Naive thymus-derived CD8-positive, alpha-beta T cell (primary cell): ENCODE measurements around the gene PRKG1. TPM values are rescaled to one million over a fixed set of nuclear protein-coding genes. Genes with fewer than 3 reads are reported as not detected.
"Not testable (repeated sequence)": the region's sequence is repeated elsewhere in the genome, so short reads cannot be mapped to it uniquely, and the experiment has no call there.

ENCODE experiments used
- ATAC-seq, 2 donors: fragments of 150-1000 bp; cut with Tn5 transposase in 1 of 2; sonication (Bioruptor Pico), chemical (Tn5 transposase) in 1 of 2; 1 replicate in 1 of 2; 2 replicates in 1 of 2; pipeline ENCODE4 v1.10.0; 2021; ENCODE audit warnings: mild to moderate bottlenecking in 2 of 2, moderate library complexity in 2 of 2
- POLR2A ChIA-PET: fragments of 350-600 bp; sonication (Branson Sonifier 250); formaldehyde crosslinking; loops from one replicate; lab custom pipeline; 2021; ENCODE audit warnings: antibody characterized with exemption; lab: Charles Lee
- DNase-seq, 10 donors: peaks; one replicate each; pipeline versions ENCODE4 v3.0.0 to v3.0.0-alpha.2; 2020 to 2022
- H3K27ac Mint-ChIP-seq, 10 donors: one replicate each; pipeline ENCODE4 v1.8.0; 2020 to 2022; ENCODE audit warnings: mild to moderate bottlenecking in 10 of 10, mixed read lengths in 10 of 10, moderate library complexity in 4 of 10, inconsistent platforms in 1 of 10
- H3K27me3 Mint-ChIP-seq, 5 donors: one replicate each; pipeline ENCODE4 v1.8.0; 2021 to 2022; ENCODE audit warnings: mixed read lengths in 5 of 5
- H3K36me3 Mint-ChIP-seq, 3 donors: one replicate each; pipeline ENCODE4 v1.8.0; 2020 to 2022; ENCODE audit warnings: mixed read lengths in 3 of 3, mild to moderate bottlenecking in 2 of 3, inconsistent platforms in 1 of 3
- H3K4me1 Mint-ChIP-seq, 4 donors: one replicate each; pipeline ENCODE4 v1.8.0; 2021 to 2022; ENCODE audit warnings: mixed read lengths in 4 of 4
- H3K4me3 Mint-ChIP-seq, 10 donors: one replicate each; pipeline ENCODE4 v1.8.0; 2020 to 2022; ENCODE audit warnings: mild to moderate bottlenecking in 10 of 10, mixed read lengths in 10 of 10, moderate library complexity in 6 of 10, inconsistent platforms in 1 of 10
- H3K9me3 Mint-ChIP-seq, 9 donors: one replicate each; pipeline ENCODE4 v1.8.0; 2020 to 2022; ENCODE audit warnings: mixed read lengths in 9 of 9, mild to moderate bottlenecking in 3 of 9, inconsistent platforms in 1 of 9, moderate library complexity in 1 of 9
- polyA plus RNA-seq, 3 donors: library from polyadenylated mRNA; unstranded; fragments of 300-500 nt; fragmentation: Illumina TruSeq; gene quantifications; one replicate each; pipeline ENCODE4 v1.2.3, GENCODE V29; 2021
- total RNA-seq, 8 experiments: library from RNA in 2 of 8; stranded (reverse) in 2 of 8; gene quantifications; one replicate each; pipeline ENCODE4 v1.2.3 and lab custom pipeline; 2021 to 2026

PRKG1 gene
- total and polyA plus RNA-seq, 5 experiments from 2014 or later = not detected

DNA sequence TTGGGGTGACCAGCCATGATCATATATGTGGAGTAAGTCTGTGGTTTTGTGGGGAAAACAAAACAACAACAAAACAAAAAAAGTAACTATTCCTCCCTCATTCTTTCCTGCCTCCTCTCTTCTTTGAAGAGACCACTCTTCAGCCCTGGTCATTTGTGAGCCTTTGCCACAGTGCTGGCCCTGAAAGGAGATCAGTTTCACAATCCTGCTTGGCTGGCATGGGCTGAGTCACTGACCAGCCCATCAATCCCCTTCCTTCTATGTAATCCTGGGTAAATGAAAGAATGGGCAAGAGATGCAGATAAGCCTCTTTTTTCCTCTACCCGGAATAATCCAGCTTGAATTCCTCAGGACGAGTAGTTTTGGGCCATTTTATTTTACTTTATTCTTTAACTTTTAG lies 611.5 kb downstream of the PRKG1 start:
- H3K27me3 Mint-ChIP-seq = peaks cover 2 to 19% (median 5%) of the 10 kb centered on the region in 5 donors
- H3K4me3 Mint-ChIP-seq = no peak overlapping the region
- no peaks in the 10 kb centered on the region for H3K4me1 Mint-ChIP-seq
- H3K9me3 Mint-ChIP-seq = peaks cover 0 to 11% (median 2%) of the 10 kb centered on the region in 9 donors
- no peak for ATAC-seq
- H3K27ac Mint-ChIP-seq = no peak overlapping the region
- POLR2A ChIA-PET = no interaction called here
- peaks cover 0 to 2% (median 0%) of the 10 kb centered on the region in 3 donors for H3K36me3 Mint-ChIP-seq
- no peak for DNase-seq

DNA sequence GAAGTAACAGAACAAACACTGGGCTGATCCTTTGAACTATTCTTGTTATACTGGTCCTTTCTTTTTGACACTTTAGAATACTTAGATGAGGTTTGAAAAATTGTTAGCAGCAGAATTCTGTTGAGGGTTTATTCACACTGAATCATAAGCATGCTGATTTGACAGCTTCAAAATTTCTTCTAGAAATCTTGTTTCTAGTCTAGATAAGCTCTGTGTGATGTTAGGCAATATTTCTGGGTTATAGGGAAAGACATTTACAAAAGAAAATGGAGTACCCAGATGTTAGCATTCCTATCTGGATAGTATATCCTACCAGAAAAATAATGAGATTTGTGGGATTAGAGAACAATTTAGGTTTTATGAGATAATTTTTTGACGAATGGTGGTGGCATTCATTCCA lies 613.0 kb downstream of the PRKG1 start:
- ATAC-seq = no peak

DNA sequence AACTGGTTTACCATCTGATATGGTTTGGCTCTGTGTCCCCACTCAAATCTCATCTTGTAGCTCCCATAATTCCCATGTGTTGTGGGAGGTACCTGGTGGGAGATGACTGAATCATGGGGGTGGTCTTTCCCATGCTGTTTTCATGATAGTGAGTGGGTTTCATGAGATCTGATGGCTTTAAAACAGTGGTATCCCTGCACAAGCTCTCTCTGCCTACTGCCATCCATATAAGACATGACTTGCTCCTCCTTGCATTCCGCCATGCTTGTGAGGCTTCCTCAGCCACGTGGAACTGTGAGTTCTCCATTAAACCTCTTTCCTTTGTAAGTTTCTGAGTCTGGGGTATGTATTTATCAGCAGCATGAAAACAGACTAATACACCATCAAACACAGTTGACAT lies 614.5 kb downstream of the PRKG1 start:
- peaks cover 0 to 11% (median 2%) of the 10 kb centered on the region in 9 donors for H3K9me3 Mint-ChIP-seq
- H3K4me1 Mint-ChIP-seq, ATAC-seq, H3K36me3 Mint-ChIP-seq, DNase-seq, H3K27me3 Mint-ChIP-seq, H3K27ac Mint-ChIP-seq, H3K4me3 Mint-ChIP-seq, POLR2A ChIA-PET: not testable (repeated sequence)

More for the DNA sequence above, 613.0 kb downstream of the PRKG1 start:
- Mint-ChIP-seq H3K27me3 (peaks cover 0 to 12% (median 2%) of the 10 kb centered on the region in 5 donors), H3K4me3 (no peak overlapping the region), H3K36me3 (peaks cover 0 to 2% (median 0%) of the 10 kb centered on the region in 3 donors), H3K4me1 (no peaks in the 10 kb centered on the region), H3K9me3 (peaks cover 0 to 11% (median 2%) of the 10 kb centered on the region in 9 donors), H3K27ac (no peak overlapping the region)
- DNase-seq = no peak
- POLR2A ChIA-PET = no interaction called here

DNA sequence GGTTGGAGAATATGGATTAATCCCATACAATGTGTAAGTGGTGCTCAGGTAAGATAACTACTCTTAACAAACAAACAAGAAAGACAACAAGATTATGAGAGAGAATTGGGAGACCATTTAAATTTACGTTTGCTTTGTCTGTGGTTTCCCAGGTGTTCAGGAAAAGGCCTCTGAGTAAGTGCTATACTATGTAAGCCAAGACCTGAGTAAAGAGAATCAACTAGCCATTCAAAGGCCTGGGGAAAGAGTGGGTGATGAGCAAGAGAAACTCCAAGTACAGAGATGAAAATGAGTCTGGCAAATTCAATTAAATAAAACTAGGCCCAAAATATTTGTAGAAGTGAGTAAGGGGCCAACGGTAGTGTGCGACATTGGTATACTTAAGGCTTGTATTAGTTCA lies 615.2 kb downstream of the PRKG1 start:
- POLR2A ChIA-PET = no interaction called here
- ATAC-seq = no peak
- no peak for DNase-seq
- Mint-ChIP-seq H3K9me3 (peaks cover 0 to 11% (median 2%) of the 10 kb centered on the region in 9 donors), H3K4me1 (peaks cover 0 to 5% (median 2%) of the 10 kb centered on the region in 4 donors), H3K4me3 (no peak overlapping the region), H3K36me3 (peaks cover 0 to under 1% (median 0%) of the 10 kb centered on the region in 3 donors), H3K27me3 (peaks cover 0 to 7% (median 2%) of the 10 kb centered on the region in 5 donors), H3K27ac (no peak overlapping the region)

DNA sequence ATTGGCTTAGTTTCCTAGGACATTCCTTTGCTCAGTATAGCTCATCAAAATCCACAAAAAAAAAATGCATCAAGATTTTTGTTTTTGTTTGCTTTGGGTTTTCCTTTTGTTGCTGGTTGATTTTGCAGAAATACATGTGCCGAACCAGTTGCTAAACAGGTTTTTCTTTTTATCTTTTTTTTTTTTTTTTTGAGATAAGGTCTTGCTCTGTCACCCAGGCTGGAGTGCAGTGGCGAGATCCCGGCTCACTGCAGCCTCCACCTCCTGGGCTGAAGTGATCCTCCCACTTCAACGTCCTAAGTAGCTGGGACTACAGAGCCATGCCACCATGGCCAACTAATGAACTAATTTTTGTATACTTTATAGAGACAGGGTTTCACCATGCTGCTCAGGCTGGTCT lies 616.8 kb downstream of the PRKG1 start:
- H3K9me3 Mint-ChIP-seq = peaks cover 0 to 11% (median 2%) of the 10 kb centered on the region in 9 donors
- H3K27me3 Mint-ChIP-seq = peaks cover 0 to 5% (median 1%) of the 10 kb centered on the region in 5 donors
- no peak for ATAC-seq
- H3K4me1 Mint-ChIP-seq = peaks cover under 1 to 20% (median 18%) of the 10 kb centered on the region in 4 donors
- H3K36me3 Mint-ChIP-seq = peaks cover 2 to 11% (median 7%) of the 10 kb centered on the region in 3 donors
- POLR2A ChIA-PET = no interaction called here
- no peak for DNase-seq
- no peak overlapping the region for H3K27ac Mint-ChIP-seq
- H3K4me3 Mint-ChIP-seq = no peak overlapping the region

DNA sequence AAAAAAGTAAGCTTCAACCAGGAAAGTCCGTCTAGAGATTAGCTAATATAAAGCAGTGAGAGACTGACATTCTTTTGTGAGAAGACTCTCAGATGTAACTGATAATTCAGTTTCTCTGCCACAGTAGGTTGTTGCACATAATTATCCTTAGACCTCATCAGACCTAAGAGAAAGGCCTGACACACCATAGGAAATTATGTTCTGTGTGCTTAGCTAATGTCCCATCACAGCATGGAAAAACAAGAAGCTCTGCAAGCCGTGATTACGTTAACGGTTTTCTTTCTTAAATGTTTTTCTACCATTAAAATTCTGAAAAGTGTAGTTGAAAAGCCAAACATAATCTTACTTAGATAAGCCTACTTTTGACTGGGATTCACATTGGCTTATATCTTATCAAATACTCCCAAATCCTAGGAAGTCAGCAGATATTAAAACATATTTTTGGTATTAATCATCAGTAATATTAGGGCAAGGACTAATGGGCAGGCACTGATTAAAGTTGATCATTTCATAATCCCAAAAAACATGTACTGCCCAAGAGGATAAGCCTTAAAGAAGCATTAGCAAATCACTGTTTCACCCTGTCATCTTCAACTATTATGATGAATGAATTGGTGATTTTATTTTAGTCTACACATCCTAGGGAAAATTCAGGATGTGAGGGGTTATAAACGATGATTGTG lies 619.9 kb downstream of the PRKG1 start:
- peaks cover 17 to 31% (median 27%) of the 10 kb centered on the region in 3 donors for H3K36me3 Mint-ChIP-seq
- peaks cover 0 to 7% (median 0%) of the 10 kb centered on the region in 9 donors for H3K9me3 Mint-ChIP-seq
- H3K27ac Mint-ChIP-seq = no peak overlapping the region
- no peak overlapping the region for H3K4me3 Mint-ChIP-seq
- ATAC-seq = no peak
- POLR2A ChIA-PET = no interaction called here
- H3K27me3 Mint-ChIP-seq = no peaks in the 10 kb centered on the region
- no peak for DNase-seq
- H3K4me1 Mint-ChIP-seq = peaks cover 17 to 50% (median 47%) of the 10 kb centered on the region in 4 donors

DNA sequence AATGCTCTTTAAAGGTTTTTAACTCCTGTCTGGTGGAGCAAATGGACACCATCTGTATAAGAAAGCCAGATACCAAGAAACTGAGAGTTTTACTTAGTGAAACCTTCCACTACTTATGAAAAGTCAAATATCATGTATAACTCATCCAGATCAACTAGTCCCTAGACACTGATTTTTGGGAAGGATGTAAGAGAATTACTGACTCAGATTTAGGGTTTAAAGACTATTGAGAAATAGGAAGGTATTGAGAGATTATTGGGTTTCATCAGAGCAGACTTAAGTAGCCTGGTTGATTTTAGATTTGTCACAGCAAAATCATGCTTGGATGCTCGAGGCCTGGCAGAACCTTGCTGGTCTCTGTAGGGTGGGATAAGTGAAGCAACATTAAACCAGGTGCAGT lies 622.0 kb downstream of the PRKG1 start:
- DNase-seq (no peak), ATAC-seq (no peak)
- Mint-ChIP-seq H3K27ac (peak overlapping the region; percentile 5 to 85 (median 44)), H3K4me3 (peak overlapping the region in 9 of 10 donors; percentile 9 to 67 (median 45)), H3K27me3 (peaks cover 0 to 4% (median 0%) of the 10 kb centered on the region in 5 donors), H3K4me1 (peaks cover 19 to 60% (median 52%) of the 10 kb centered on the region in 4 donors), H3K9me3 (no peaks in the 10 kb centered on the region), H3K36me3 (peaks cover 19 to 31% (median 29%) of the 10 kb centered on the region in 3 donors)
- POLR2A ChIA-PET = no interaction called here

DNA sequence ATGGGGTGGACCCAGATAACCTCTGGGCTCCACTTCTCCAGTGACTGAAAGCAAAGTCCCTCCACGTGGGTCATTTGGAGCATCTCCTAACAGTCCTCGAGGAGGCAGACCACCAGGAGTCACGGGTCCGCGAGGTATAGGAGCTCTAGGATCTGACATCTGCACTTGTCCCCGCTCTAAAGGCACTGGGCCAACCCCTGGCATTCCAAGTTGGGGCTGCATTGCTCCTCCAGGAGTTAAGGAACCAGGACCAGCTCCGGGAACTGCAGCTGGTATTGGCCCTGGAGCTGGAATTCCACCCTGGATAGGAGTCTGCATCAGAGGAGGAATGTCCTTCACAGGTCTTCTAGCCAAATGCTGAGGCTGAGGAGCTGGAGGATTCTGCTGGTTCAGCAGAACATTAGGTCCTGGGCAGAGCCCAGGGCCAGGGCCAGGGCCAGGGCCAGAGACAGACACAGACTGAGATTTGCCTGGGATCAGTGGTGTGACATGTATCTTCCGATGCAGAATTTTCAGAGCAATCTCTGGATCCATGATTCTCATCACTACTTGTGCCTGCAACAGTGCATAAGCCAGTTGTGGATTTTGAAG lies 624.3 kb downstream of the PRKG1 start:
- no peaks in the 10 kb centered on the region for H3K9me3 Mint-ChIP-seq
- POLR2A ChIA-PET = interaction anchor here (0.5 to 1.0 kb wide), 3 partner anchors 9 to 1074 kb away, joined by 3 to 7 read pairs (median 3); no protein-coding TSS in a partner anchor
- ATAC-seq (no peak), DNase-seq (peak in 1 of 10 donors; percentile 5)
- peaks cover 19 to 31% (median 29%) of the 10 kb centered on the region in 3 donors for H3K36me3 Mint-ChIP-seq
- peak overlapping the region; percentile 93 to 100 (median 99) for H3K4me3 Mint-ChIP-seq
- H3K27me3 Mint-ChIP-seq = peaks cover 0 to 4% (median 0%) of the 10 kb centered on the region in 5 donors
- peaks cover 19 to 60% (median 52%) of the 10 kb centered on the region in 4 donors for H3K4me1 Mint-ChIP-seq
- peak overlapping the region; percentile 98 to 100 (median 100) for H3K27ac Mint-ChIP-seq

DNA sequence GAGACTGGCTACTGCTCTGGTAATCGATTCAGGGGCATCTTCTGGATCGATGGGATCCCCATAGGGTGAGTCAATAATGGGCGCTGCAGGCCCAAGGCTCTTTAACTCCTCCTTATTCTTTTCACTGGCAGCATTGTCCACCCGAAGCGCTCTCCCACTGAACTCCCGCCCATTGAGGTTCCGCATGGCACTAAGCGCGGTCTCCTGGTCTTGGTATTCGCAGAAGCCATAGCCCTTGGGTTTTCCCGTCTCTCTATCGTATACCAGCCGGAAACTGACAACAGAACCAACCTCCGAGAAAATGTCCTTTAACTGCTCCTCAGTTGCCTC lies 624.8 kb downstream of the PRKG1 start:
- Mint-ChIP-seq H3K9me3 (no peaks in the 10 kb centered on the region), H3K36me3 (peaks cover 19 to 31% (median 29%) of the 10 kb centered on the region in 3 donors), H3K4me3 (peak overlapping the region; percentile 93 to 100 (median 99)), H3K27ac (peak overlapping the region; percentile 98 to 100 (median 100)), H3K27me3 (peaks cover 0 to 4% (median 0%) of the 10 kb centered on the region in 5 donors), H3K4me1 (peaks cover 19 to 58% (median 51%) of the 10 kb centered on the region in 4 donors)
- ATAC-seq (peak; percentile 42 to 53), DNase-seq (no peak)
- POLR2A ChIA-PET = interaction anchor here (0.8 to 1.0 kb wide), 2 partner anchors 9 to 1075 kb away, joined by 3 read pairs; no protein-coding TSS in a partner anchor

DNA sequence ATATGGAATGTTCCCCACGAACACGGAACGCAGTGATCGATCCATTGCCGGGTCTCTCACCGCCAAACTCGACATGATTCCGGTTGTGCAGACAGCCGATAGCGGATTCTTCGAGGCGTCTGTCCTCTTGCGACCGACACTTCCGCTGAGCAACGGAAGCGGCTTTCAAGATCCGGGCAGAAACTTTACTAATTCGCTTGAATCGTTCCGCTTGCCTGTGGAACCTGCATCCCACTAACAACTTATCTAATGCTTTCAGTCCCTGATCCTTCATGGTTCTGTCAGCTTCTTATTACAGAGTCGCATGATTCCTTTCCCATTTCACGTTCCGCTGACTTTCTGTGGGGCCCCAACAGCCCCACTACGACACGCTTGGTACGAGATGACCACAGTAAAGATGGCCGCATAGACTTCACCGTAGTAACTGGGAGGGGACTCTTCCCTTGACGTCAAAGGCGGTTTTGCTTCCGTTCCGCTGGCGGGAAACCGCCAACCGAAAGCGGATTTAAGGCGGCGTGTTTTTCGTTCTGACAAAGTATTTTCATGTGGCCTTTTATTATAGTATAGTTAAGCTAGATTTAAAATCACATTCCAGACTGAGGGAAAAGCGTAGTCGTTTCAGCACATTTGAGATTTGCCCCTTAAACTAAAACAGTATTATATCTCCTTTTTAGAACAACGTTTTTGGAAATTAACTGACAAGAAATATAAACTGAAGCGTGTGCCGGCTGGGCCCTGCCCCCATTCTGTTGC lies 625.4 kb downstream of the PRKG1 start, which contains the start of gene CSTF2T:
Gene CSTF2T, minus strand, starts transcription at position 121 of the 753 bp plus-strand sequence. Its CDS starts 46 bp downstream, at position 75.
- H3K4me1 Mint-ChIP-seq = peaks cover 19 to 54% (median 49%) of the 10 kb centered on the region in 4 donors
- DNase-seq = peak; percentile 74 to 99 (median 92)
- ATAC-seq = peak; percentile 88 to 89
- H3K27ac Mint-ChIP-seq = peak within 1 kb of the TSS; percentile 98 to 100 (median 100)
- POLR2A ChIA-PET = interaction anchor here (0.8 to 1.3 kb wide), 3 partner anchors 8 to 1076 kb away, joined by 3 to 7 read pairs (median 4); partner anchors contain the start of gene SGMS1
- H3K9me3 Mint-ChIP-seq = no peaks in the 10 kb centered on the region
- peak within 1 kb of the TSS; percentile 93 to 100 (median 99) for H3K4me3 Mint-ChIP-seq
- H3K36me3 Mint-ChIP-seq = peaks cover 19 to 29% (median 29%) of the 10 kb centered on the region in 3 donors
- H3K27me3 Mint-ChIP-seq = peaks cover 0 to 4% (median 0%) of the 10 kb centered on the region in 5 donors

DNA sequence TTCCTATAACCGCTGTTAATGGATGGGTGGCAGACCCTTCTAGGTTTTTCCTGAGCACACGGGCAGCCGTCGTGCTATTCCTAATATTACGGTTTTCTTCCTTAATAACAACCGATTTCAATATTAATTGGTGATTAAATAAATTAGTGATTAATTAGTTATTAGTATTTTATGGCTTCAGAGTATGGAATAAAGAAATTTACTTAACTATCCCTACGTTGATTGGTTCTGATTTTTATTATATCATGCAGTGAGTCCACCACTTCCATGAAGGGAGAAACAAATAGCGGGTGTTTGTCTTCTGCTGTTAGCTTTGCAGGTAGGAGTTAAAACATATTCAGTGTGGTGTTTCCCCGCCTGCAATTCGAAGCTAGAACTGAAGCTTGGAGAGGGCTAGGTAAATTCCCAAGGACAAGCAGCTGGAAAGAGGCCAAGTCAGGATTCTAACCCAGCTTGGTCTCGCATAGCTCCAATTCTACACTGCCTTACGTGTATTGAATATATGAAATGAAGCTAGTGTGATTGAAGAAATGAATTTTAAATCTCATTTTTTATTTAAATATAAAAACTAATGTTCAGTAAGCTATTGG lies 626.0 kb downstream of the PRKG1 start:
- Mint-ChIP-seq H3K9me3 (no peaks in the 10 kb centered on the region), H3K36me3 (peaks cover 19 to 26% (median 26%) of the 10 kb centered on the region in 3 donors), H3K27me3 (peaks cover 0 to 4% (median 0%) of the 10 kb centered on the region in 5 donors), H3K4me1 (peaks cover 19 to 47% (median 43%) of the 10 kb centered on the region in 4 donors), H3K27ac (peak overlapping the region; percentile 98 to 100 (median 100)), H3K4me3 (peak overlapping the region; percentile 93 to 100 (median 99))
- POLR2A ChIA-PET = interaction anchor here (1.3 kb wide), 2 partner anchors 9 to 1076 kb away, joined by 4 to 7 read pairs; partner anchors contain the start of gene SGMS1
- DNase-seq = peak in 3 of 10 donors; percentile 4 to 11 (median 11)
- no peak for ATAC-seq

DNA sequence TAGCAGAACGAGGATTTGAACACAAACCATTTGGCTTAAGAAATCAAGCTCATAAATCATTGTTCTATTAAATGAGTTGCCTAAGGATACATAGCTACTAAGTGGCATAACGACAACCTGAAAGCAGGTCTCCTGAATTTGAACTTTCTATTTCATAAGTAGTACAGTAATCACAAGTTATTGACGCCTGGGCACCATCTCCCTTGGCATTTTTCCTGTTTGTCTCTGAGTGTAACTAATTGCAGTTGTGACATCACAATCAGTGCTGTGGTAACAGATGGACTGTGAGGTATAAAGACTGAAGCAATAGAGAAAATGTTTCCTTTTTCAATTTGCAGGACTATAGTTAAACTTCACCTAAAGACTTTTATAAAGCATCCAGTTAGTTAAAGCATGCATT lies 631.5 kb downstream of the PRKG1 start:
- DNase-seq = no peak
- POLR2A ChIA-PET = no interaction called here

More for the DNA sequence above, 631.5 kb downstream of the PRKG1 start:
- Mint-ChIP-seq H3K4me1 (peaks cover 10 to 17% (median 15%) of the 10 kb centered on the region in 4 donors), H3K27me3 (no peaks in the 10 kb centered on the region), H3K27ac (no peak overlapping the region), H3K36me3 (no peaks in the 10 kb centered on the region), H3K9me3 (no peaks in the 10 kb centered on the region), H3K4me3 (no peak overlapping the region)
- no peak for ATAC-seq
